ENCODE results near the gene THOC3.
"Not testable (repeated sequence)": the region's sequence is repeated elsewhere in the genome, so short reads cannot be mapped to it uniquely, and the experiment has no call there.

The THOC3 gene, protein sequence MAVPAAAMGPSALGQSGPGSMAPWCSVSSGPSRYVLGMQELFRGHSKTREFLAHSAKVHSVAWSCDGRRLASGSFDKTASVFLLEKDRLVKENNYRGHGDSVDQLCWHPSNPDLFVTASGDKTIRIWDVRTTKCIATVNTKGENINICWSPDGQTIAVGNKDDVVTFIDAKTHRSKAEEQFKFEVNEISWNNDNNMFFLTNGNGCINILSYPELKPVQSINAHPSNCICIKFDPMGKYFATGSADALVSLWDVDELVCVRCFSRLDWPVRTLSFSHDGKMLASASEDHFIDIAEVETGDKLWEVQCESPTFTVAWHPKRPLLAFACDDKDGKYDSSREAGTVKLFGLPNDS

DNA sequence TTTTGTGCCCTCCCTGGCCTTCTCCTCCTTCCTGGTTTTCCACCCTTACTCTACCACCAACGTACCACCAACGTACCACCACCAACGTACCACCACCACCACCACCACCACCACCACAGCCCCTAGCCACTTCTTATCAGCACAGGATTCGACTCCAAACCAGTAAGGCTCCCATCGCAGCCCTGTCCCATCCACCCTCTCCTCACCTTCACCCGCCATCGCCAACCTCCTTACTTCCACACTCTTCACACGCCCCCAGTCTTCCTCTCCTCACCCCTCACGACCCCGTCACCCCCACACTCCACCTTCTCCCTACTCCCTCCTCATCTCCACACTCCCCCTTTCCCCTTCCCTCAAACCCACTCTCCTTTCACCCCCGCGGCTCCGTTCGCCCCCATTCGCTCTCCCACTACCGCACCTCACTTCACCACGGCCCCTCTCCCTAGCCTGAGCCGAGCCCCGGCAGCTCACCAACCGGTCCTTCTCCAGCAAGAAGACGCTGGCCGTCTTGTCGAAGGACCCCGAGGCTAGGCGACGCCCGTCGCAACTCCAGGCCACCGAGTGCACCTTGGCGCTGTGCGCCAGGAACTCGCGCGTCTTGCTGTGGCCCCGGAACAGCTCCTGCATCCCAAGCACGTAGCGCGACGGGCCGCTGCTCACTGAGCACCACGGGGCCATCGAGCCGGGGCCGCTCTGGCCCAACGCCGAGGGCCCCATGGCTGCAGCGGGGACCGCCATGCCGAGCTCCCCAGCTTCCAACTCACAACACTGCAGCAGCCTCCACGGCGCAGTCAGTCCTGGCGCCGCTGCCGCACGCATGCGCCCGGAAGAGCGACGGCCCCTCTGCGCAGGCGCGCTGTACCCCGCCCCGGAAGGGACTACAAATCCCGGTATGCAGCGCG, at the start of gene THOC3:
TSS of gene THOC3 (minus strand) at position 845 of the 902 bp plus-strand sequence. CDS start at position 738, 107 bp downstream.
- DNase-seq, result not testable (repeated sequence)

DNA sequence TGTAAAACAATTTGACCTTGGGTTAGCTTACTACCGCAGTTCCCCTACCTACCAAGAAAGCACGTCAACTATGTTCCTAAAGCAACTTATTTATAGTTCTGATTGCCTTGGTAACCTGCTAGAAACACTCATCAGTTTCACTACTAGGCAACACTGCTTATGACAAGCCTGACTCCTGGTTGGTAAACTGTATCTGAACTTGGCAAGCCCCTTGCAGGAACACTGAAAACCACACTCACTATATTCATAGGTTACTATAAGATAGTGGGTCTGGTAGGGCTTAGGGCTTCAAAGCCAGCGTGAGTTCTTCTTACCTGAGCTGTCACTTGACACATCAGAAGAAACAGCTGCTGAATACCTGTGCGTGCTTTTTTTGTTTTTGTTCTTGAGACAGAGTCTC, 49.2 kb upstream of the THOC3 start:
- DNase-seq, result not testable (repeated sequence)

DNA sequence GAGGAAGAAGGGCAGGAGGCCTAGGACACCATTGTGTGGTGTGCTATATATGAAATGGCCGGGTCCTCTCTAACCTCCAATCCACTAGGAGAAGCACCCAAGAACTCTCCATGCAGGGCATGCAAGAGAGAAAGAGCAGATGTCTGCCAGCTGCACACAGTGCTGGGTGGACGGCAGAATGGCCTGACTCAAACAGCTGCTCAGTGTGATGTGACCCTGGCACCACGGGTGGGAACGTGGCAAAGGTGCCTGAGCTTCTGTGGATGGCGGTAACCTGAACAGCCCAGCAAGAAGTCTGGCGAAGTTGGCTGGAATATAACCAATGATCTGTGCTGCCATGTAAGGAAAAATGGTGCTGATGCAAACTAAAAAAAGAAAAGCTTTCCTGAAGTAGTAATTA, 46.2 kb upstream of the THOC3 start:
- DNase-seq, result not testable (repeated sequence)

DNA sequence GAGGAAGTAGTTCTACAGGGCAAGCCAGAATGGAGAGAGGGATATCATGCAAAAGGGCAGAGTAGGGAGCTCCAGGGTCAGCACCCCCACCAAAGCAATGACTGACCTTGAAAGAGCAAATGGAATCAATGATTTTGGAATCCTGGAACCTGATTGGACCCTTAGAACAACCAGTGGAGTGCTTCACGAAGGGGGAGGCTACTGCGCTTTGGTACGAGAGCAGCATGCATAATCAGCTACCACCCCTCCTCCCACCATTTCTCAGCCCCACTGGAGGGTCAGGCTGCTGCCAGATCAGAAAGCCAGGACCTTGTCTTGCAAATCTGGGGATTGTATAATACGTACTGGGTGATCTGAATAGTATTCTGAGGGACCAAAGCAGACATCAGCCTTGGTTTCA, 43.0 kb upstream of the THOC3 start:
- DNase-seq, result not testable (repeated sequence)

DNA sequence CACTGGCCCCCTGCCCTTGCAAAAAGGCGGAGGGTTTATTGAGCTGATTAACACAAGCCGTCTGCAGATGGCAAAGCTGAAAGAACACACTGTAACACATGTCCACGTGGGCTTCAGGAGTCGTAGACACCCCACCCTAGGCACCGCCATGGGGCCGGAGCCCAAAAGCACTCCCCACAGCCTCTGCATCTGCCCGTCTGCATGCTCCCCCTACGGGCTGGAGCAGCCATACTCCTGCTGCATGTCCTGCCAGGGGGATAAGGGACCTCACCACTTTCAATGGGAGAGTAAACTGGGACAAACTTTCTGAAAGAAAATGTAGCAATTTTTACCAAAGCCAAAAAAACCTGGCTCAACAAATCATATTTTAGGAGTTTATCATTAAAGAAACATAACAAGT, 42.1 kb upstream of the THOC3 start:
- DNase-seq, result not testable (repeated sequence)

DNA sequence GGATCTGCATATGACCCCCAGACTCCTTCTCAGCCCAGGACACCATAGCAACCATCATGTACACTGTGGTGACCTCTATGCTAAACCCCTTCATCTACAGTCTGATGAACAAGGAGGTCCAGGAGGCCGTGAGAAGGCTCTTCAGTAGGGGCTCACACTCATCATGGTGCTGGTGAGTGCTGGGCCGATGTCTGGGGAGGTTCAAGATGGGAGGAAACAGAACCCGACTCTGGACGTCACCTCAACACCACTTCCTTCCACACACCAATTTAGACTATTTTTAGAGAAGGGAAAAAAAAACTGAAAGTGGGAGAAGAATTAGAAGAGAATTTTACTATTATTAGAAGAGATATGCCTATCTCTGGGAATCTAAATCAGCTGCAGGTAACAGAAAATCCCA, 39.1 kb upstream of the THOC3 start:
- not testable (repeated sequence) for DNase-seq

DNA sequence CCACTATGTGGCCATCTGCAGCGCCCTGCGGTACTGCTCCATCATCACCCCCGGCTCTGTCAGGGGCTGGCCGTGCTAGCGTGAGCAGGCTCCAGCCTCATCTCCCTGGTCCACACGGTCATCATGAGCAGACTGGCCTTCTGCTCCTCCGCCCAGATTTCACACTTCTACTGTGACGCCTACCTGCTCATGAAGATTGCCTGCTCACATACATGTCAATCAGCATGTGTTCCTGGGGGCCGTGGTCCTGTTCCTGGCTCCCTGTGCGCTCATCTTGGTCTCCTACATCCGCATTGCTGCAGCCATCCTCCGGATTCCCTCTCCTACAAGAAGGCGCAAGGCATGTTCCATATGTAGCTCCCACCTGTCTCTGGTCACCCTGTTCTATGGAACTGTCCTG, 38.7 kb upstream of the THOC3 start:
- not testable (repeated sequence) for DNase-seq

DNA sequence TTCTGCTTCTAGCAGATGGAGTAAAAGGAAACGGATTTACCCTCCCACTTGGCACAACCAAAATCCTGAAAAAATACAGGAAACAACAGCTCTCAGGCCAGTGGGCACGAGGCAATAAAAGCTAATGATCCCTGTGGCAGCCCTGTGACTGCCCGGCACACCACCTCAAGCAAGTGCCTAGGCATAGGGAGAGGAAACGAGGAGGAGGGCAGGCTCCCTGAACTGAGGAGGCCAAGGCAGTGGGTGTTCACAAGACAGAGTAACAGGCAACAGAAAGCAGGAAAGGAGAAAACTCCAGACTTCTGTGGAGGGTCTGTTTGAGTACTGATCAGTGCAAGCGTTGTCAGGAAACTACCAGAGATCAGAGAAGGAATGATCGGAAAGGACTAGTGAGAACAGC, 29.9 kb upstream of the THOC3 start:
- DNase-seq, result not testable (repeated sequence)

DNA sequence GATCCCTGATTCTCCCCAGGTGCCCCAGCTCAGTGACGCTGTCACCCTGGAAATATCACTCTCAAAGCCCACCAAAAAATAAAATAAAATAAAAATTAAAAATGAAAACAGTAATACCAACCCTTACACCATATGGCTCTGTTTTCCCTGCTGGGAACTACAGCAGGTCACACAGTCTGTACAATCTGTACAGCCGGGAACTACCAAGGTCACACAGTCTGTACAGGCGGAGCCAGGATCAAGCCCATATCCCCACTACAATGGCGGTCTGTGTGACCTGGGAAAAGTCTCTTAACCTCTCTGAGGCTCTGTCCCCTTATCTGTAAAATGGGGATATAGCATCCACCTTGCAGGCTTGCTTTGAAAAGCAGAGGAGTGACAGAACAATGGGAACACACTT, 29.4 kb upstream of the THOC3 start:
- not testable (repeated sequence) for DNase-seq

DNA sequence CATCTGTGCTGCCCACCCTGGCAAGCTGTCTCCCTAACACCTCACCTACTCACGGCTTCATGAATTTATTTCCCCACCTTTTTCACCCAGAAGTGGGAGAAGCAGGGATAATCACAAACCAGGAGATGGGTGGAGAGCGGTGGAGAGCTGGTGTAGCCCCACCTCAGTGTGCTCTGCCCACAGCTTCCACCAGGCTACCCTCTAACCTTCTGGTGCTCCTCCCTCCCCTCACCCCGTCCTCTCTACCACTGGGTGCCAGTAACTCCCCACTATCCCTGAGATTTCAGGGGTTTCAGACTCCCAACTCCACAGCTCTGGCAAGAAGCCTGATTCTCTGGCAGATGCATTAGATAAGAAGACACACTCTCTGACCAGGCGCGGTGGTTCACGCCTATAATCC, 28.7 kb upstream of the THOC3 start:
- DNase-seq, result not testable (repeated sequence)

DNA sequence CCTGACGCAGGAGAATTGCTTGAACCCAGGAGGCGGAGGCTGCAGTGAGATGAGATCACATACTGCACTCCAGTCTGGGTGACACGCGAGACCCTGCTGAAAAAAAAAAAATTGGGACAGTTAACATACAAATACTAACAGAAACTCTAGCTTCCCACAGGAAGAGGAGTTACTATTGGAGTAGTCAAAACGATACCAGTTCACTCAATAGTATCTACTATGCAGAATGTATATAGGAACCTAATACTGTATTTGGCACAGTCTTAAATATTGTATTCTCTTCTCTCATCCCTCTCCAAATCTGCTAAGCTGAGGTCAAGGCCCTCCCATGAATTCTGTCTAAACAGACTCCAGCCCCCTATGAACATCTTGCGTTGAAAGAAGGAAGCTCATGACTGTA, 27.4 kb upstream of the THOC3 start:
- not testable (repeated sequence) for DNase-seq

DNA sequence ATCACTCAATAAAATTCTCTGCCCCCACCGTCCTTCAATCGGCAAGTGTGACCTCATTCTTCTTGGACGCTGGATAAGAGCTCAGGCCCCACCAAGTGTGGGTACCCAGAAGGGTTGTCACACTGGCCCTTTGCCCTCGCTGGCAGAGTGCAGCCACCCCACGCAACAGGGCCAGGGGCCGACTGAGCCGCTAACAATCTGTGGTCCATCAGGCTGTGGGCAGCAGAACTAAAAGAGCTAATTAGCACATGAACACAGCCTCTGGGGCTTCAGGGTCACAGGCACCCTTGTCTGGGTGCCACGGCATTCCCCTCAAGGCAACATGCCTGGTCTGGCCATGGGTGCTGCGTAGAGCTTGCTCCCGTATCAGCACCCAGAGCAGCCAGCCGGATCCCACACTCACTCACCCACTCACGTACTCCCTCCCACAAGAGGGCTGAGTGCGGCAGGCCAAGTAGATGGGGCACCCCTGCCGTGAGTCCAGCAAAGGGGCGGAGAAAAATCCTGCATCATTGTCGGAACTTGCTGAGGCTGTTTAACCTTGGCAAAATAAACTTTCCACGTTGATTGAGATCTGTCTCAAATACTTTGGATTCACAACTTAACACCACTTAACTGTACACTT, 11.4 kb upstream of the THOC3 start:
- not testable (repeated sequence) for DNase-seq

DNA sequence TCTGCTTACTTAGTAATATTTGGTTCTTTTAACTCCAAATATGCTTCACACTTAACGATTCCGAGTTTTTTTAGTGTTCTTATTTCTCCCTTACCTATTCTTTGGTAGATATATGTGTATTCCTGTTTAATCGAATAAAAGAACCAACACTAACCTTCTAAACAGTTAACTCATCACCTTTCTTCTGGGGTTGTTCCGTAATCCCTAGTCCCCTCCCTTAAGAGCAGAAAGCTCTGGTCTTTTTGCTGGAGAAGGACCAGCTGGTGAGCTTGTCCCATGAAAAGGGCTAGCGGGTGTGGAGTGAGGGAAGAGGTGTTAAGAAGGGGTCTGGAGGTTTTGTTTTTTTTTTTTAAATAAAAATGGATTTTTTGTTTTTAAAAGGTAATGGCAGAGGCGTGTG, 266 bp upstream of the THOC3 start:
- not testable (repeated sequence) for DNase-seq

DNA sequence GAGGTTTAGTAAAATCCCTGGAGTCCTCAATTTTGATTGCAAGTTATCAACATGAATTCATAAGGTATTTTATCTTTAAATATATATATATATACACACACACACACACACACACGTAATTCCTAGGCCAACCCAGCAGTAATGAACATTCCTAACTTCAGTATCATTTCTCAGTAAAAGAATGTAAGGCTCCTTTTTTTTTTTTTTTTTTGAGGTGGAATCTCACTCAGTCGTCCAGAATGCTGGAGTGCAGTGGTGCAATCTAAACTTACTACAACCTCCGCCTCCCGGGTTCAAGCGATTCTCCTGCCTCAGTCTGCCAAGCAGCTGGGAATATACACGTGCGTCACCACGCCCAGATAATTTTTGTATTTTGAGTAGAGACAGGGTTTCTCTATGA, 5.8 kb downstream of the THOC3 start:
- DNase-seq, result not testable (repeated sequence)

DNA sequence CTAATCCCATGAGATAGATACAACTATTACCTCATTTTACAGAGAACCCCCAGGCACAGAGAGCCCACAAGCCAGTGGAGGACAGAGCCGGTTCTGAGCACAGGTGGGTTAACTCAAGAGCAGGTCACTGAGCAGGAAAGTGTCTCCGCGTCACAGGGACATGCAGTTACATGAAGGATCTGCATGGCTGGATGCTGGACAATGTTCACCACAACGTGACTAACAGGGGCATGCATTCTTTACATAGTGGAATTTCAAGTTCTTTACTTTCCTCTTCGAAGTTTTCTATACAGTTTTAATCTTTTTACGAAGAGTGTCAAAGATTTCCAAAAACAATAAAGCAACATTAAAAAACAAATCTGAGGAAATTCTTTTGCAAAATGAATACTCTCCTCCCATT, 7.9 kb downstream of the THOC3 start:
- DNase-seq, result not testable (repeated sequence)

DNA sequence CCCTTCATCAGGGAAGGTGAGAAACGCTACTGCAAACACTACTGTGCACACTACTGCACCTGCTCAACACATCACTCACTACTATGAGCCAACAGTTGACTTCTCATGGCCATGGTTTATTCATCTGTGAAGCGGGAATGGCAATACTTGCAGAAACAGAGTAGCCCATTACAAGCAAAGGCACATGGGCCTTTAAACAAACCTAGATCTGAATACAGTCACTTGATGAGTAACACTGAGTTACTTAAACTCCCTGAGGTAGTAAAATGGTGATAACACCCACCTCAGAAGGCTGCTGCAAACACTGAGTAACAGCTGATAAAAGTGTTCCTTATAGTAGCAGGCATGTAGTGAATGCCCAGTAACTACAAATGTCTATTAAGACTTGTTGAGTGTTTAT, 9.6 kb downstream of the THOC3 start:
- not testable (repeated sequence) for DNase-seq

DNA sequence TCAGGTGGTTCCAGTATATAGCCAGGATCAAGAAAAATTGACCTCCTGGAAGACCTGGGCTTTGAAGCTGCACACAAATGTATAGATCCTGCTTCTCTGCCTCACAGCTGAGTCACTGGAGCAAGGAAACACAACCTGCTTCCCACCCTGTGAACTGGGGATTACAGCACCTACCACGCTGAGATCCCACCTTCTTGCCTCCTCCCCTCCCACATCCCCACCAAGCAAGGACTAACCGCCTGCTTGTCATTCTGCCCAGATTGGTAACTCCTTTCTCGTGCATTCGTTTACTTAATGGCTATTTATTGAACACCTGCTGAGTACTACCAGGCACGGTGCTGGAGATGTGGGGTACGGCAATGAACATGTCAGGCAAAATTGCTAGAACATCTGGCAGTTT, 14.0 kb downstream of the THOC3 start:
- DNase-seq, result not testable (repeated sequence)

DNA sequence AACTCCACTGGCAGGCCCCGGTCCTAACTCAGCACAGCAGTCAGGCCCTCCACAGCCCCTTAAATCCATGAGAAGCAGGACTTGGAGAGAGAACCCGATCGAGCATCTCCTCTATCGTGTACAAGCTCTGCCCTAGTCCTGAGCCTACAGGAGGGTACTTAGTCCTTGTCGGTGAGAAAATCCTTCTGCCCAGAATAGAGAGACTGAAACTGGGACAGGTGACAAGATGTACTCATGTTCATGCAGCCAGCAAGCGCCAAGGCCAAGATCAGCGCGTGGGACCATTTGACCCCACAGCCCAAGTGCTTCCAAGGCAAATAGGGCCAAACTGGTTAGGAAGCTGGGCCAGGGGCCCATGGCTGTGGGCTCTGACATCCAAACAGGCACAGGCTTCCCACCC, 15.3 kb downstream of the THOC3 start:
- DNase-seq, result not testable (repeated sequence)

DNA sequence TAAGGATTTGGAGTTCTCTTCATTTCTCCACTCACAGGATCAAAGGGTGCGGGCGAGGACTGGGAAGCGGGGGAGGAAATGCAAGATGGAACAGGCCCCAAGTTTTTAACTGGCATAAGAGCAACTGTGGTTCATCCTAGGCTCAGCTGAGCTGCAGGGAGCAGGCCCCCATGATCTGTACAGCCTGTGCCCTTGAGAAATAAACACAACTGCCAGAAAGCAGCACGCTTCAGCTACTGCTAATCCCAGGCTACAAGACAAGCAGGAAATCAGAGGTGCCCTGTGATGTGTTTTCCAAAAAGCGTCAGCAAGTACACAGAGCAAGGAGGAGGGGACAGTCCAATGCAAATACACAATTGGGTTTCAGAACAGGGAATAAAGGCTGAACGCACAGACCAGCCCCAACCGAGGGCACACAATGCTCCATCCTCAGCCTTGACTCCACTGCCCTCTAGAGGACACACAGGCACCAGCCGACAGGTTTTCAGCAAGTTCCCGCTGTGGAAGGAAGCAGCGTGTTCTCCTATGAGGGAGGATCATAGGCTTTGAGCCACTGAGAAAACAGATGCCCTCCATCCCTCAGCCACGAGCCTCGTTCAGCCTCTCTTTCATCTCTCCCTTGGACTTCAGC, 16.7 kb downstream of the THOC3 start:
- not testable (repeated sequence) for DNase-seq

DNA sequence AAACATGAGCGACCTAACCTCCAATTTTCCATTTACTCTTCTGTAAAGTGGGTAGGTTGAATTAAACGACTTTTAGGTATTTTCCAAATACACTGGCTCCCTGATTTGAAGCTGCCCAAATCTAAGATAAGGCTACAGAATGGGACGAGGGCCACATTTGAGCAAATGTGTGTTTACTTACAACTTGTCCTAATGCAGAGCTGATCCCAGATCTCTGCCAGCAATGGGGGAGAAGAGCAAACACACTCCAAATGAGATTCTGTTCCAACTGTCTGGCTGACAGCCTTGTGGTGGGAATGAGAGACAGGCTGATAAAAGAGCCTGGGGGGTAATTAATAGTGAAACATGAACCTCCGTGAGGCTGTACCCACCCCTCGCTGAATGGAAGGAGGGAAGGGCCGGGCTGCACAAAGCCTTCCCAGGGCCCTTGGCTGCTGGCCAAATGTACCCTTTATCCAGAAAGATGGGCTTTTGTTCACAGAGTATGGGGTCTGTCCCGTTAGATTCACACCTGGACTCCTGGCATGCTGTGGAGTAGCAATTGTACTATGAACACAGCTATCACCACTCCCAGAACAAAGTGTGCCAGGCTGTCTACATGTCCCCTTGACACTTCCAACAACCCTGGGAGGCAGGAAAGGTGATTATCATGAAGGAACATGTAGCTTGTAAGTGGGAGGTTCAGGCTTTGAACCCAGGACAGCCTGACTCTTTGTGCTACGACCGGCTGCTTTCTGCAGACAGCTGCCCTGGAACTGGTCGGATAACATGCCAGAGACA, 19.6 kb downstream of the THOC3 start:
- DNase-seq, result not testable (repeated sequence)

DNA sequence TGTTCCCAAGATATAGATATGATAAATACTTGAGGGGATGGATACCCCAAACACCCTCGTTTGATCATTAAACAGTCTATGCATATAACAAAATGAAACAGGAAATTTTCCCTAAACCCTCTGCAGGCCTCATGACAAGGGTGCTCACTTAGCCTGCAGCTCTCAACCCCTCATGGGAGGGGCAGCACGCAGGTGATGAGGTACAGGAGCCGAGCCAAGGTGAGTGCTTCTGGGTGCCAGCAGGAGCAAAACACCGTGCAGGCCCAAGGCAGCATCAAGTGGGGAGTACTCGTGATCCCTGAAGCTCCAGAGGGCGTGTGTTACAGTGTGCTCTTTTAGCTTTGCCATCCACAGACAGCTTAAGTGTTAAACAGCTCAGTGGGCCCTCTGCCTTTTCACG, 24.9 kb downstream of the THOC3 start:
- DNase-seq, result not testable (repeated sequence)

DNA sequence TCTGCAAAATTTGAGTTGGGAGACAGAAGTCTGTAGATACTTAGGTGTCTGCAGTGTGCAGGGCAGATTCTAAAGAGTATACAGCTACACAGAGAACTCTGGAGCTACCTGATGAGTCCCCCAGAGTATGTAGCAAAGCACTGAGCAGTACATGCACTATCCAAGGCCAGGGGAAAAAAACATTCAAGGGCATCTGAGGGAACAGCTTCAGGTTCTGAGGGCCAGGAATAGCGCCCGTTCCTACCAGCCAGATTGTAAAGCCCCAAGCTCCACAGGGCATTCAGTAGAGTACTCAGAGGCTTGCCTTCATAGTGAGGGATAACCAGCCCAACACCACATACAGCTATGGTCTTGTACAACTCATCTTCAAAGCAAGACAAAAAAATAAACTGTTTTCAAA, 27.5 kb downstream of the THOC3 start:
- not testable (repeated sequence) for DNase-seq

All from NCI-H2227 treated with DMSO at 0.1 percent for 48 hours (cell line).